OCI-LY1 (cell line): ENCODE results near the gene HSPA12A.

Source experiments
- H2AFZ ChIP-seq: fragments of 200-600 bp; sonication (generic), shearing (Covaris generic); 2 replicates; pipeline ENCODE4 v1.6.0; 2014; ENCODE audit warnings: antibody characterized with exemption, mild to moderate bottlenecking, low read length
- H3F3A ChIP-seq: fragments of 200-600 bp; sonication (generic), shearing (Covaris generic); 2 replicates; pipeline ENCODE4 v1.6.0; 2014; ENCODE audit warnings: mild to moderate bottlenecking, antibody characterized with exemption, low read length, moderate library complexity; ENCODE audit not compliant: insufficient read depth
- H3K27ac ChIP-seq: fragments of 200-600 bp; sonication (generic); 2 replicates; pipeline ENCODE4 v1.5.1; 2014; ENCODE audit warnings: low read length, mixed run types, mild to moderate bottlenecking, low read depth; ENCODE audit not compliant: poor library complexity, severe bottlenecking
- H3K27me3 ChIP-seq: fragments of 200-600 bp; sonication (generic); 2 replicates; pipeline ENCODE4 v1.6.0; 2014; ENCODE audit warnings: antibody characterized with exemption, mild to moderate bottlenecking, low read length, moderate library complexity; ENCODE audit not compliant: insufficient read depth
- H3K36me3 ChIP-seq: fragments of 200-600 bp; sonication (generic); 2 replicates; pipeline ENCODE4 v1.6.1; 2014; ENCODE audit warnings: mild to moderate bottlenecking, antibody characterized with exemption, low read length, moderate library complexity, mixed read lengths; ENCODE audit not compliant: insufficient read depth
- H3K4me1 ChIP-seq: fragments of 200-600 bp; sonication (generic); 2 replicates; pipeline ENCODE4 v1.5.1; 2014; ENCODE audit warnings: mild to moderate bottlenecking, low read length, moderate library complexity; ENCODE audit not compliant: insufficient read depth, severe bottlenecking
- H3K4me2 ChIP-seq: fragments of 200-600 bp; sonication (generic), shearing (Covaris generic); 2 replicates; pipeline ENCODE4 v1.6.1; 2014; ENCODE audit warnings: low read length
- H3K4me3 ChIP-seq: fragments of 200-600 bp; sonication (generic); 2 replicates; pipeline ENCODE4 v1.5.1; 2014; ENCODE audit warnings: low read length, low read depth, mild to moderate bottlenecking, mixed read lengths; ENCODE audit not compliant: poor library complexity, severe bottlenecking
- H3K79me2 ChIP-seq: fragments of 200-600 bp; shearing (Covaris generic); 2 replicates; pipeline ENCODE4 v1.6.1; 2016; ENCODE audit warnings: mixed run types, low read length, mixed read lengths; ENCODE audit not compliant: insufficient read depth
- H3K9ac ChIP-seq: fragments of 200-600 bp; sonication (generic), shearing (Covaris generic); 2 replicates; pipeline ENCODE4 v1.6.1; 2014; ENCODE audit warnings: mild to moderate bottlenecking, low read length, mixed read lengths
- H3K9me2 ChIP-seq: fragments of 200-600 bp; sonication (generic), shearing (Covaris generic); 2 replicates; pipeline ENCODE4 v1.6.1; 2014; ENCODE audit warnings: low read depth, mild to moderate bottlenecking, low read length, mixed read lengths
- H3K9me3 ChIP-seq: fragments of 200-600 bp; shearing (Covaris generic); 2 replicates; pipeline ENCODE4 v1.6.1; 2014; ENCODE audit warnings: low read length, mixed read lengths
- H4K20me1 ChIP-seq: fragments of 200-600 bp; sonication (generic), shearing (Covaris generic); 2 replicates; pipeline ENCODE4 v1.6.0; 2016; ENCODE audit warnings: mild to moderate bottlenecking, low read length; ENCODE audit not compliant: insufficient read depth
- CTCF ChIP-seq: fragments of 200-600 bp; sonication (generic), shearing (Covaris generic); IDR thresholded peaks from 2 replicates; pipeline ENCODE4 v1.5.1; 2017; ENCODE audit warnings: mild to moderate bottlenecking, antibody characterized with exemption, low read length, moderate library complexity, mixed read lengths
- EZH2 ChIP-seq: fragments of 200-600 bp; sonication (generic), shearing (Covaris generic); IDR thresholded peaks from 2 replicates; pipeline ENCODE4 v1.8.0; 2017; ENCODE audit warnings: borderline replicate concordance, mixed run types, mild to moderate bottlenecking, antibody characterized with exemption, low read length, moderate library complexity, mixed read lengths

Gene HSPA12A

GRCh38 chr10:116667484-116667883 is 74.9 kb downstream of the HSPA12A start:
- H4K20me1 ChIP-seq, result no peaks in the 10 kb centered on the region
- H3K4me3 ChIP-seq, result no peak overlapping the region
- no peaks in the 10 kb centered on the region for H3K9me2 ChIP-seq
- H3K27me3 ChIP-seq, result no peaks in the 10 kb centered on the region
- no peaks in the 10 kb centered on the region for H3F3A ChIP-seq
- no peaks in the 10 kb centered on the region for H3K4me1 ChIP-seq
- no peak overlapping the region for H3K4me2 ChIP-seq
- H3K9ac ChIP-seq, result no peak overlapping the region
- TF ChIP-seq EZH2 (no peak), CTCF (no peak)
- no peaks in the 10 kb centered on the region for H3K9me3 ChIP-seq
- no peaks in the 10 kb centered on the region for H3K79me2 ChIP-seq
- H2AFZ ChIP-seq, result no peak overlapping the region
- no peaks in the 10 kb centered on the region for H3K36me3 ChIP-seq
- H3K27ac ChIP-seq, result no peak overlapping the region

- Histone ChIP-seq H3K27ac (no peak overlapping the region), H3K9me3 (no peaks in the 10 kb centered on the region), H3K36me3 (no peaks in the 10 kb centered on the region), H3K4me2 (no peak overlapping the region), H3K27me3 (no peaks in the 10 kb centered on the region), H3K79me2 (no peaks in the 10 kb centered on the region), H3K4me3 (no peak overlapping the region), H4K20me1 (no peaks in the 10 kb centered on the region), H3F3A (no peaks in the 10 kb centered on the region), H2AFZ (no peak overlapping the region), H3K4me1 (no peaks in the 10 kb centered on the region), H3K9me2 (no peaks in the 10 kb centered on the region), H3K9ac (no peak overlapping the region)
- no peak for TF ChIP-seq EZH2
- TF ChIP-seq CTCF, result no peak
Measured at GRCh38 chr10:116665541-116666125, 76.7 kb downstream of the HSPA12A start.

GRCh38 chr10:116664631-116665030 is 77.7 kb downstream of the HSPA12A start:
- Histone ChIP-seq H3K27me3 (no peaks in the 10 kb centered on the region), H3K27ac (no peak overlapping the region), H2AFZ (no peak overlapping the region), H4K20me1 (no peaks in the 10 kb centered on the region), H3K4me2 (no peak overlapping the region), H3K9me2 (no peaks in the 10 kb centered on the region), H3K9ac (no peak overlapping the region), H3K9me3 (no peaks in the 10 kb centered on the region), H3K4me3 (no peak overlapping the region), H3K36me3 (no peaks in the 10 kb centered on the region), H3K79me2 (no peaks in the 10 kb centered on the region), H3K4me1 (no peaks in the 10 kb centered on the region), H3F3A (no peaks in the 10 kb centered on the region)
- TF ChIP-seq EZH2 (no peak), CTCF (no peak)
